ENCODE data around the gene ANGPTL7.

GRCh38 chr1:11237356-11237755 lies 48.2 kb downstream of the ANGPTL7 start:
- TF ChIP-seq, protein P1, sequence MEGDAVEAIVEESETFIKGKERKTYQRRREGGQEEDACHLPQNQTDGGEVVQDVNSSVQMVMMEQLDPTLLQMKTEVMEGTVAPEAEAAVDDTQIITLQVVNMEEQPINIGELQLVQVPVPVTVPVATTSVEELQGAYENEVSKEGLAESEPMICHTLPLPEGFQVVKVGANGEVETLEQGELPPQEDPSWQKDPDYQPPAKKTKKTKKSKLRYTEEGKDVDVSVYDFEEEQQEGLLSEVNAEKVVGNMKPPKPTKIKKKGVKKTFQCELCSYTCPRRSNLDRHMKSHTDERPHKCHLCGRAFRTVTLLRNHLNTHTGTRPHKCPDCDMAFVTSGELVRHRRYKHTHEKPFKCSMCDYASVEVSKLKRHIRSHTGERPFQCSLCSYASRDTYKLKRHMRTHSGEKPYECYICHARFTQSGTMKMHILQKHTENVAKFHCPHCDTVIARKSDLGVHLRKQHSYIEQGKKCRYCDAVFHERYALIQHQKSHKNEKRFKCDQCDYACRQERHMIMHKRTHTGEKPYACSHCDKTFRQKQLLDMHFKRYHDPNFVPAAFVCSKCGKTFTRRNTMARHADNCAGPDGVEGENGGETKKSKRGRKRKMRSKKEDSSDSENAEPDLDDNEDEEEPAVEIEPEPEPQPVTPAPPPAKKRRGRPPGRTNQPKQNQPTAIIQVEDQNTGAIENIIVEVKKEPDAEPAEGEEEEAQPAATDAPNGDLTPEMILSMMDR (conservative IDR thresholded peaks at IDR 0.05; ENCODE audit: low read depth, low read length): no peak
- TF ChIP-seq EZH2 (IDR thresholded peaks at IDR 0.05; ENCODE audit: borderline replicate concordance, low read depth, low read length, poor library complexity, severe bottlenecking): no peak

Measured in A673 (cell line).